ENCODE data around the gene IRF3. TPM values are rescaled to one million over a fixed set of nuclear protein-coding genes. Genes with fewer than 3 reads are reported as not detected.
A peak's percentile ranks its signal among the peaks of the same experiment; 100 is the strongest.

Gene IRF3
- total RNA-seq, 4 donors from 2014 or later: 38.8 to 61.7 (median 56.7) TPM

- H3K4me1 ChIP-seq: peaks cover 39 to 57% (median 50%) of the 10 kb centered on the region in 4 donors
- WGBS: 3% methylated on average over 12 of the region's 21 CpGs
Observed at GRCh38 chr19:49677901-49678674, 12.4 kb upstream of the IRF3 start.

GRCh38 chr19:49677231-49677900 is 11.7 kb upstream of the IRF3 start, which contains the start of gene PRMT1:
Gene PRMT1 (plus strand): TSS chr19:49677271. CDS start chr19:49677281, 10 bp downstream.
- intact Hi-C loops (cut with DNase I): loop anchor here (5.0 kb wide), 2 partner anchors 35 to 85 kb away; partner anchors contain the start of genes PRR12, RRAS and SCAF1
- Histone ChIP-seq H3K4me1 (peaks cover 39 to 60% (median 51%) of the 10 kb centered on the region in 4 donors), H3K27ac (replicated peaks in 1 of 4) (peak within 1 kb of the TSS; percentile 88 to 97 (median 94)), H3K36me3 (peaks cover 7 to 19% (median 16%) of the 10 kb centered on the region in 4 donors), H3K27me3 (no peaks in the 10 kb centered on the region), H3K4me3 (peak within 1 kb of the TSS; percentile 76 to 99 (median 86)), H3K9me3 (no peaks in the 10 kb centered on the region)
- TF ChIP-seq EP300 (IDR thresholded peaks at IDR 0.05) (no peak), POLR2AphosphoS5 (IDR thresholded peaks at IDR 0.05) (peak; percentile 49 to 91), CTCF (IDR thresholded peaks at IDR 0.05) (no peak), POLR2A (IDR thresholded peaks at IDR 0.05; ENCODE audit: low read depth) (peak; percentile 89)
- 0% methylated on average over 34 of the region's 57 CpGs for WGBS
- no peak for DNase-seq (ENCODE audit: extremely low spot score)

More at GRCh38 chr19:49677901-49678674, 12.4 kb upstream of the IRF3 start:
- intact Hi-C loops (cut with DNase I): loop anchor here (5.0 kb wide), 2 partner anchors 36 to 86 kb away; partner anchors contain the start of genes PRR12, RRAS and SCAF1
- peak; percentile 93 for DNase-seq (ENCODE audit: extremely low spot score)
- peaks cover 15 to 26% (median 22%) of the 10 kb centered on the region in 4 donors for H3K36me3 ChIP-seq
- H3K27ac ChIP-seq (replicated peaks in 1 of 4): peak overlapping the region; percentile 88 to 97 (median 94)
- no peaks in the 10 kb centered on the region for H3K27me3 ChIP-seq
- peak overlapping the region; percentile 76 to 99 (median 86) for H3K4me3 ChIP-seq
- no peaks in the 10 kb centered on the region for H3K9me3 ChIP-seq
- no peak for TF ChIP-seq POLR2A (IDR thresholded peaks at IDR 0.05; ENCODE audit: low read depth)
- peak; percentile 40 to 63 (median 61) for TF ChIP-seq CTCF (IDR thresholded peaks at IDR 0.05)

GRCh38 chr19:49676784-49677230 is 11.2 kb upstream of the IRF3 start:
- Histone ChIP-seq H3K9me3 (no peaks in the 10 kb centered on the region), H3K4me3 (peak overlapping the region; percentile 76 to 99 (median 86)), H3K27me3 (no peaks in the 10 kb centered on the region), H3K27ac (replicated peaks in 1 of 4) (peak overlapping the region; percentile 88 to 97 (median 94)), H3K36me3 (peaks cover 2 to 13% (median 11%) of the 10 kb centered on the region in 4 donors), H3K4me1 (peaks cover 45 to 64% (median 57%) of the 10 kb centered on the region in 4 donors)
- peak in 1 of 3 experiments; percentile 13 for TF ChIP-seq CTCF (IDR thresholded peaks at IDR 0.05)
- no peak for TF ChIP-seq EP300 (IDR thresholded peaks at IDR 0.05)
- peak in 1 of 2 donors; percentile 2 for TF ChIP-seq POLR2AphosphoS5 (IDR thresholded peaks at IDR 0.05)
- no peak for TF ChIP-seq POLR2A (IDR thresholded peaks at IDR 0.05; ENCODE audit: low read depth)
- peak; percentile 100 for DNase-seq (ENCODE audit: extremely low spot score)
- intact Hi-C loops (cut with DNase I): loop anchor here (5.0 kb wide), 2 partner anchors 35 to 85 kb away; partner anchors contain the start of genes PRR12, RRAS and SCAF1
- 3% methylated on average over 11 of the region's 34 CpGs for WGBS

GRCh38 chr19:49676136-49676783 is 10.6 kb upstream of the IRF3 start:
- WGBS: 1% methylated on average over 22 of the region's 27 CpGs

More at GRCh38 chr19:49676136-49676783, 10.6 kb upstream of the IRF3 start:
- peaks cover 0 to 8% (median 5%) of the 10 kb centered on the region in 4 donors for H3K36me3 ChIP-seq
- H3K4me1 ChIP-seq: peaks cover 45 to 60% (median 55%) of the 10 kb centered on the region in 4 donors
- DNase-seq (ENCODE audit: extremely low spot score): no peak
- intact Hi-C loops (cut with DNase I): loop anchor here (5.0 kb wide), 2 partner anchors 34 to 84 kb away; partner anchors contain the start of genes PRR12, RRAS and SCAF1
- TF ChIP-seq POLR2A (IDR thresholded peaks at IDR 0.05; ENCODE audit: low read depth) (no peak), EP300 (IDR thresholded peaks at IDR 0.05) (no peak), POLR2AphosphoS5 (IDR thresholded peaks at IDR 0.05) (peak; percentile 56 to 64), CTCF (IDR thresholded peaks at IDR 0.05) (peak in 1 of 3 experiments; percentile 3)
- no peaks in the 10 kb centered on the region for H3K9me3 ChIP-seq
- H3K27ac ChIP-seq (replicated peaks in 1 of 4): peak overlapping the region; percentile 83 to 96 (median 88)
- H3K4me3 ChIP-seq: peak overlapping the region; percentile 39 to 97 (median 50)
- no peaks in the 10 kb centered on the region for H3K27me3 ChIP-seq

Measured in esophagus muscularis mucosa (tissue), 4 donors.